Stimulated activated CD4-positive, alpha-beta T cell treated with anti-CD3 and anti-CD28 coated beads, TNF-alpha, amount 100 ng/mL, for 4 hours (primary cell): Measurements from ENCODE around the gene CCDC28A.
"Not testable (repeated sequence)": the region's sequence is repeated elsewhere in the genome, so short reads cannot be mapped to it uniquely, and the experiment has no call there.

Source experiments
- DNase-seq, 3 experiments: peaks; one replicate each; pipeline ENCODE4 v3.0.0-alpha.2; 2020; ENCODE audit warnings: low read depth in 3 of 3

CCDC28A gene

DNA sequence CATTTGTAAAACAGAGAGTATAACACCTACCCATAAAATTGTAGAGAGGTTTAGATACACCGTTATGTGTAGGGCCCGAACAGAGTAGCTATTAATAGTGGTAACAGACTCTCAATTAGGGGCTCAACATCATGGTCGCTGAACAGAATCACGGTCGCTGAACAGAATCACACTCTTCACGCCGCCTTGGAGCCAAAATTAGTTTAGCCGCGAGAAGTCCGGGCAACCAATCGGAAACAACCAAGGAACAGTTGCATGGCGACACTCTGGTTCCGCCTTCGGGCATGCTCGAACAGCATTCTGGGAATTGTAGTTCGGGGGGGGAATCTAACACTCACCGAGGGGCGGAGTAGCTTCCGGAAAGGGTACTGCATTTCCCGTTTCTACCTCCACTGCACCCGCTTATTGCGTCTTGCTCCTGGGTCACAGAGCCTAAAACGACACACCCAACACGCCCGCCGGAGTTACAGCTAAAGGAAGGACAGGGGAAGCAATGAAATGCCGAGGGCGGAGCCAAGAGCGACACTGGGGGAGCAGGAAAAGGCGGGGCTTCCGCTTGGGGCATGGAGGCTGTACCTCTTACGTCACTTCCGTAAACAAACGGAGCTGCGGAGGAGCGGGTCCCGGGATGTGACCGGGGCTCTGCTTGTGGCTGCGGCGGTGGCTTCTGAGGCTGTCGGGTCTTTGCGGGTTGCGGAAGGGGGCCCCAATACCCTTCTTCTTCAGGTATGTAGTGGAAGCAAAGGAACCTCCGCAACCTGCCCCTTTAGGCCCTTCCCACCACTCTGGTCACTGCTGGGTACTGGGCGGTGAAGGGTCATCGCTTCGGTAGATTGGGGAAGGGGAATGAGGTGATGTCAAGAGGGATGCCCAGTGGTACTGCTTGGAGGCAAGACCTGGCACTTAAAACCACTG lies at the start of gene CCDC28A:
CCDC28A (plus strand) TSS at position 593 of the 915 bp plus-strand sequence. CDS start 2,352 bp downstream, outside the sequence.
- DNase-seq = peak; percentile 82 to 85 (median 85)

DNA sequence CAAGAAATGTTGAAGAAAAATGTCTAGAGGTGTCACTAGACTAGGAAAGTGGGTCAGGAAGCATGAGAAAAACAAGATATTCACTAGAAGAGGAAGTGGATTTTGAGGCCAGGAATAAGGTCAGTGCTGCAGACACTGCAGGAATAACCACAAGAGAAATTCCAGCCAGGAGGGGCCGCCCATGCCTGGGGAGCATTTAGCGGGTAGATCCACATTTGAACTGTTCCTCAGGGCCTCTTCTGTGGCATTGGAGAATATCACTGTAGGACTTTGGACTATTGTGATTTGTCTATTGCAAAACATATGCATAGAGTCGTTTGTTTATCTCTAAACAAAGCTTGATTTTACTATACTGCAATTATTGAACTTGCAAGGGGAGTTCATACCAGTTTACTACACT lies 49.6 kb upstream of the CCDC28A start:
- DNase-seq = no peak

DNA sequence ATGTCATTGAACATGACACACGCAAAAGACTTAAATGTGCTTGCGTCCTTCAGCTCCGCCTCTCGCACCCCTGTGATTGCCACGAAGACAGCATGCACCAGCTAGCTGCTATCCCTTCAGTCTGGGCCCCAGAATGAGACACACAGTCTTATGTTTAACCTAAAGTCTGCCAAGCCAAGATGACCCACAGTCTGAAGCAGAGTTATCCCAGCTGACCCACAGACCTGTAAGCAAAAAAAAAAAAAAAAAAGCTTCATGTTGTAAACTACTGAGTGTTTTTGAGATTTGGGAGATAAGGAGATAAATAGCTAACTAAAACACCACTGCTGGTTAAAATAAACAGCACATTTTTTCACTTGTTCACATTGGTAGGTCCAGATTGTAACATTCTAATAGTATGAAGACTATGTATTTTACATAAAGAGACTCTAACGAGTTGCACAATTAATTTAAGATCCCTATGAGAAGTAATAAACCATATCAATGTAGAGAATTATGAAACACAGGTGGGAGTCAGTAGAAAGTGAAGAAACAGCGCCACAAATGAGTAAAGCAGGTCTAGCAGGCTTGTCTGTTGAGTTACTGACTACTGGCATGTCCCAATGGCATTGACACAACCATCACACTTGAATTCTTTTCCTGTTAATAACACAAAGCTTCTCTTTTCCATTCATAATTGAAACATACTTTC lies 47.4 kb upstream of the CCDC28A start:
- DNase-seq = no peak

DNA sequence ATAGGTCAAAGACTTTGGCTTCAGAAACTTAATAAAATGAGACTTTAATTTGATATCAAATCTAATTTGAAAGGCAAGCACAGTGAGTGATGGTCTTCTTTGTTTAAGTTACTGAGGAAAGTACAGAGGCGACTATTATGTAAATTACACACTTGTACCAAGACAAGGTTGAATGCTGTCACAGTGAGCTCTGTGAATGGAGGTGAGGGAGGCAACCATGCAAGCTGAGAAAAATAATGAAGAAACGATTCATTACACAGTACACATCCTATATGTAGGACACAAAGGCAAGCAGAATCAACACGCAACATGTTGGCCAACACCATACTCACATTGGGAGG lies 46.8 kb upstream of the CCDC28A start:
- no peak for DNase-seq

DNA sequence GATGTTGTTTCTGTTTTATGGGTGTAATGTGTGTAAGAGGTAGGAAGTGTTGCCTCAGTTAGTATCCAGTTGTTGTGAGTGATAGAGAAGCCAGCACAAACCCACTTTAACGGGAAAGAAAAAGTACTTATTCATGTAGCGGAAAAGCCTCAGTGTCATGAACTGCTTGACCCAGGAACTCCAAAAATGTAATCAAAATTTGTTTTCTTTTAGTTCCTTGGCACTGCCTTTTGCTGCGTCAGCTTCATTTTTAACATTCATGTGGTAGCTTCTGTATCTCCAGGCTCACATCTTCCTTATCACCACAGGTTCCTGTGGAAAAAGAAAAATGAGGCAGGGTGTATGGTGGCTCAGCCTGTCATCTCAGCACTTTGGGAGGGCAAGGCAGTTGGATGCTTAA lies 46.4 kb upstream of the CCDC28A start:
- no peak for DNase-seq

DNA sequence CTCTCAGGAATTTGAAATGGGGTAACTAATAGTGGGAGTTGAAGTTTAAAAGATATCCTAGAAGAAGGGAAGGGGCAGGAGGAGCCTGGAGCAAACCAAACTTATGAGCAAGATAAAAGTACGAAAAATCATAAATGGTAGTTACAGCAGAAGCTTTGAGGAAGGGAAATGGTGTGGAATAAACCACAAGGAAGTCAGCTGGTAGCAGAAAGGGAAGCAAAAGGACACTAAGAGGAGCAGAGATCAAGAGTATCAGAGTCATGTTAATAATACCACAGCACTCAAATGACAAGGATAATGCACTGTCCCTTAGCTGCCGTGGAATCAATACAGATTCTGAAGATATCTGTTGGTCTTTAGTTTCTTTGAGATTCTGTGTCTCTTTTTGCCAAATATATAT lies 44.9 kb upstream of the CCDC28A start:
- no peak for DNase-seq

DNA sequence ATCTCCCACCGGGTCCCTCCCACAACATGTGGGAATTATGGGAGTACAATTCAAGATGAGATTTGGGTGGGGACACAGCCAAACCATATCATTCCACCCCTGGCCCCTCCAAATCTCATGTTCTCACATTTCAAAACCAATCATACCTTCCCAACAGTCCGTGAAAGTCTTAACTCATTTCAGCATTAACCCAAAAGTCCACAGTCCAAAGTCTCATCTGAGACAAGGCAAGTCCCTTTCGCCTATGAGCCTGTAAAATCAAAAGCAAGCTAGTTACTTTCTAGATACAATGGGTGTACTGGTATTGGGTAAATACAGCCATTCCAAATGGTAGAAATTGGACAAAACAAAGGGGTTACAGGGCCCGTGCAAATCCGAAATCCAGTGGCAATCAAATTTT lies 43.5 kb upstream of the CCDC28A start:
- DNase-seq = not testable (repeated sequence)

DNA sequence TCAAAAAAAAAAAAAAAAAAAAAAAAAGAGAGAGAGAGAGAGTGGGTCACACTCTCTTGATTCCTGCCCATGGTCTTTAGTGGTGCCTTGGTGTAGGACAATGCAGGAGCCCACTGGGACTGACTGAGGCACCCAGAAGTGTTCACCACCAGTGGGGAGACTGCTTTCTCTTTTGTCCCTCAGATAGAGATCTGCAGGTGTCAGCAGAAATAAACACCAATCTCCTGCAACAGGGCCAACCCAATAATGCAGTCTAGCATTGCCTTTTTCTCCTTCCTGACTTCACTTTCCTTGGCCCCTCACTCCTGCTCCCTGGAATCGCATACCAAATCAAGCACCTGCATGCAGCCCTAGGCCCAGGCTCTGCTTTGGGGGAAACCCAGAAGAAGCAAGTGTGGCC lies 39.0 kb upstream of the CCDC28A start:
- DNase-seq = no peak

DNA sequence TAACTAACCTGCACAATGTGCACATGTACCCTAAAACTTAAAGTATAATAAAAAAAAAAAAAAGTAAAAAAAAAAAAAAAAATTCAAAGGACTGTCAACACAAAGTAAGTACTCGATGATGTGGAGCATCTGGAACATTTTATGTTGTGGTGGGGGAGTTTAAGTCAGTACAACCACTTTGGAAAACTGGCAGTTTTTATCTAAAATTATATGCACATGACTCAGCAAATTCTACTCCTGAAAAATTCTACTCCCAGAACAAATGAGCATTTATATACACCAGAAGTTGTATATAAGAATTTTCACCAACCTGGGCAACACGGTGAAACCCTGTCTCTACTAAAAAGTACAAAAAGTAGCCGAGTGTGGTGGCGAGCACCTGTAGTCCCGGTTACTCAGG lies 36.9 kb upstream of the CCDC28A start:
- DNase-seq = no peak

DNA sequence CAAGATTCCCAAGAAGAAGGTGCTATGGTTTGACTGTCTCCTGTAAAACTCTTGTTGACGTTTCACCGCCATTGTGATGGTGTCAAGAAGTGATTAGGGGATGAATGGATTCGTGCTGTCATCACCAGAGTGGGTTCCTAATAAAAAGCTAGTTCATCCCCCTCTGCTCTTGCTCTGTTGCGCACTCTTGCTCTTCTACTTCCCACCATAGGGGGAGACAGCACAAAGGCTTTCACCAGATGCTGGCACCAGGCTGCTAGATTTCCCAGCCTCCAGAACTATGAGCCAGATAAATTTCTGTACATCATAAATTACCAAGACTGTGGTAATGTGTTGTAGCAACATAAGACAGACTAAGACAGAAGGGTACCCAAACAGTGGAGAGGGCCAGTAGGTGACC lies 21.6 kb upstream of the CCDC28A start:
- DNase-seq = no peak

DNA sequence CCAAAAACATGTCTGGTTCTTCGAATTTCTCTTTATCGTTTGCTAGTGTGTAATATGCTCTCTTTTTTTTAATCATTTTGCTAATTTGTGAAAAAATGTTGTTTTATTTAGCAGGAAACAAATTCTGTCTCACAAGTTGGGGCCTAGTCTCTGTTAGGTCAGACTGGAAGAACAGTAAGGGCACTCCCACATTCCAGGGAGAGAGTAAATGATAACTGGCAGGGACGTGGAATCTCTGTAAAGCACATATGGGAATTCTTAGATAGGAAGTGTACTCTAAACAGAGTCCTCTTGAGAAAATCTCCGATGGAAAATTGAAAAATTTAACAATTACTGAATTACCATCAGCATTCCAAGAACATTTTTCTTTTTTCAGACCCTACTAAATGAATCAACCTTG lies 16.4 kb upstream of the CCDC28A start:
- DNase-seq = no peak

DNA sequence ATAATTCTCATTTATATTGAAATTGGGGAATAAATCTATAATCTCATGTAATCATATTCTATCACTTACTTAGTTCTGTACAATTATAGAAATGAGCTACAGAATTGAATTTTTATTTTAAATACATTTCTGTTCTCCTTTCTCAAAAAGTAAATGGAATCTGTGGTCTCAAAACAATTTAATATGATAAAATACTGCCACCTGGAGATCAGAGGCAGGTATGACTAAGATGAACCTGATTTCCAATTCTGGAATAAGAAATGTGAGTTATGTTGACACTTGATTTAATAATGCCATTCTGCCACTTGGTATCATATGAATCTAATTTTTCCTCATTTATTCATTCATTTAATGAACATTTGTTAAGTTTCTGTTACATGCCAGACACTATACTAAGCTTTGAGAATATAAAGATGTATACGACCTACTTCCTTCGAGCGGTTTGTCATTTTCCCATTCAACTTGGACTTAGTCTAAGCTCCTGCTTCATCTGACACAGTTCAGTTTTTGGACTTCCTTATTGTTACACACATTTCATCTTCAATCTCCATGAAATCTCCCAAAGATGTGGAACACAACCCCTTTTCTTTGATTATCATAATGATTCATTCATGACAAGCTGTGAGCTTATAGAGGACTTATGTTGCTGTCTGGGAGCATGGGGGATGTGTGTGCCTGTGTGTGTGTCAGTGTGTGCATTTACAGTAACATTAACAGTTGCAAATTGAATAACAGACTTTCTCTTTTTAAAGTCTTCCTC lies 7.5 kb upstream of the CCDC28A start:
- no peak for DNase-seq

DNA sequence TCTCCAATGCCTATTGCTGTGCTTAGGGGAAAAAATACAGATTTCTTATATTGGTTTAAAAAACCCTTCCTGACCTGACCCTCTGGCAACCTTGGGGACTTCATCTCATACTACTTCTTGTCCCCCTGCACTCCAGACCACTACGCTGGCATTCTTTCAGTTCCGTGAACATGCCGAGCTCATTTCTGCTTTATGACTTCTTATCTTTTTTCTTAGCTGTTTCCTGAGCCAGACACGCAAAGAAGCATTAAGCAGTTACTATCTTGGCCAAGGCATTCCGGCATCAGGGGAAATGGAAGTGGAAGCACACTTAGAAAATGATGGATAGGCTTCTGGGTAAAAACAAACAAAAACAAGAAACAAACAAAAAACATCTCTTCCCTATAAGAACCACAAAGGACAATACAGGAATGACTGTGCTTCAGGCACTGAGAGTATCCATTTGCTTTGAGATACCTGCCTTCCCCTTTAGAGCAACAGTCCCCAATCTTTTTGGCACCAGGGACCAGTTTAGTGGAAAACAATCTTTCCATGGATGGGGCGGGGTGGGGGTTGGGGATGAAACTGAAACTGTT lies 4.4 kb upstream of the CCDC28A start:
- no peak for DNase-seq

DNA sequence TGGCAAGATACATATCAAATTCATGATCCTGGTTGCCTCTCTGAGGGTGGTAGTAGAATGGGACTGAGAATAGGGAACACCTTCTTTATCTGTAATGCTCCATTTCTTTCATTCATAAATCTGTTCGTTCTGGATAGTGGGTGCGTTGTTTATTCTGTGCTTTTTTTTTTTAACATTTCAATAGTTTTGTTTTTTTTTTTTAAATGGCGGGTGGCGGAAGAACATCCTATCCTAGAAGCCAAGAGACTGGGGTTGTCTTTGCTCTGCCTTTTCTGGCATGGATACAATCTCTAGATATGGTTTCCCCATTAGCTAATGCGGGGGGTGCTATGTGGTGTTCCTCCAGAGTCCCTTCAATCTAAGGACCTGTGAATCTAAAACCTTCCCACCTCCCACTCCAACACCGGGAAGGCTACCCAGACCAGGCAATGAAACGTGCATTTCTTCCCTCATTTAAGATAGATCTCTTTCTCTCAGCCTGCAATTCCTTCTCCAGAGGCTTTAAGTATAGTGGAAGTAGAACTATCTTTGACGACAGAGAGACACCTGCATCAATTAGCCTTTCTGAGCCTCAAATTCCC lies 883 bp upstream of the CCDC28A start:
- DNase-seq = no peak

DNA sequence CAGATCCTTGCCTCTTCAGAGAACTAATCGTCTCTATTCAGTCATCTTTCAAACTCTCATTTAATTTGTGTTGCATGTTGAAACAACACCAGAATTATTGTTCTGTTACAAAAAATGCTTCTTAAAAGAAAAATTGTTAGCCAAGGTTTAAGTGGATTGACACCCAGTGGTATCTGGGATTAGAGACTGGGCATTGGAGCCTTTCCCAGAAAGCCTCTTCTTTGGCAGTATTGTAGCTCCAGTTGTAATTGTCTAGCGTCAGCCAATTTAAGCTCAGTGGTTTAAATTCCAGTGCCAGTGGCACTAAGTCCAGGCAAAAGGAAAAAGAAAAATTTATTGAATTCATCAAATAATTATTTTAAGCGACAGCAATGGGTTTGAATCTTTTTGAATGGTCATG lies 801 bp downstream of the CCDC28A start:
- DNase-seq = no peak

DNA sequence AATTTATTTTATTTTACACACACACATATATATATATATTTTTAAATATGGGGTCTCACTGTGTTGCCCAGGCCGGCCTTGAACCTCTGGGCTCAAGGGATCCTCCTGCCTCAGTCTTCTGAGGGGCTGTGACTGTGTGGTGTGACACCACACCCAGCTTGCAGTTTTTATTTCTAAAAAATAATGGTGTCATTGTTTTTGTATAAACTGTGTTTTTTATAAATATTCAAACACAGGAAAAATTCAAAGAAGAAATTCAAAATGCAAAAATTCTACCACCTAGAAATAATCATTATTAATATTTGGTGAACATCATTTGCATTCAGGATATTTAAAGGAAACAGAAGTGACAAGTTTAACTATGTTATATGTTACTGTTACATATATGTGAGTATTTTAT lies 3.1 kb downstream of the CCDC28A start:
- no peak for DNase-seq

DNA sequence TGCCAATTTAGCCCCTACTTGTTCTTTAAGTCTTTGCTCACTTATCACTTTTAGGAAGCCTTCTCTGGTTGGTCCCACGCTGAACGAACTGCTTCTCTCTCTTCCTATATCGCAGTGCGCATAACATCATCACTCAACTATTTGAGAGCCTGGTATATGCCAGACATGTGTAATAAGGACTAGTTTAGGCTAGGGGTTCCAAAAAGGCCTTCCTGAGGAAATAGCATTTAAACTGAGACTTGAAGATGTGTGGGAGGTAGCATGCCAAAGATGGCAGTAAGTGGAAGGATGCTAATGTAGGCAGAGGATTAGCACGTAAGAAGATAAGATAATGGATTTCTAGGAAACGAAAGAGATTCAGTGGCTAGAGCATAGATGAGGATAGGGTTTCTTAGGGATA lies 4.8 kb downstream of the CCDC28A start:
- no peak for DNase-seq

DNA sequence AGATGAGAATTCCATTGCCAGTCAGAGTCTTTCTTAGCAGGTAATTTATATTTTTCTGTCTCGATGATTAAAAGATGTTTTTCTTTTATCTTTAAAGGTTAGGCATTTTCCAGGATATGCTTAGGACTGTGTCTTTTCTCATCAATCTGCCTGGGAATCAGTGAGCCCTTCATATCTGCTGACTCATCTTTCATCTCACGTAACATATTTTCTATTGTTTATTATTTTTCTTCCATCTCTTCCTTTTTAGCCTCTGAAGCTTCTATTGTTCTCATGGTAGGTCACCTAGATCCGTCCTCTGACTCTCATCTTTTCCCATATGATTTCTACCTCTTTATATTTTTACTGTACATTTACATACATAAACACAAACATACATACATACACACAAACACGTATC lies 8.7 kb downstream of the CCDC28A start:
- no peak for DNase-seq

DNA sequence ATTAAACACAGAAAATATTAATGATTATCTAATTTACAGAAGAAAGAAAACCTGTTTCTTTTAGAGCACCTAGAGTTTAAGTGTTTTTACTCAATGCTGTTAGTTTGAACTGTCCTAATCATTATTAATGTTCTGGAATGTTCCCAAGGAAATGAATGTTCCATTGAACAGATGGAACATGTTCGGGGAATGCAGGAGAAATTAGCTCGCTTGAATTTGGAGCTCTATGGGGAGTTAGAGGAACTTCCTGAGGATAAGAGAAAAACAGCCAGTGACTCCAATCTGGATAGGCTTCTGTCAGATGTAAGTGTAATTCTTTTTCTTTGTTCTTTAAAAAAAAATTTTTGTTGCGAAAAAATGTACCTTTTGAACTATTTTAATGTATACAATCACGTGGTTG lies 11.5 kb downstream of the CCDC28A start:
- no peak for DNase-seq

DNA sequence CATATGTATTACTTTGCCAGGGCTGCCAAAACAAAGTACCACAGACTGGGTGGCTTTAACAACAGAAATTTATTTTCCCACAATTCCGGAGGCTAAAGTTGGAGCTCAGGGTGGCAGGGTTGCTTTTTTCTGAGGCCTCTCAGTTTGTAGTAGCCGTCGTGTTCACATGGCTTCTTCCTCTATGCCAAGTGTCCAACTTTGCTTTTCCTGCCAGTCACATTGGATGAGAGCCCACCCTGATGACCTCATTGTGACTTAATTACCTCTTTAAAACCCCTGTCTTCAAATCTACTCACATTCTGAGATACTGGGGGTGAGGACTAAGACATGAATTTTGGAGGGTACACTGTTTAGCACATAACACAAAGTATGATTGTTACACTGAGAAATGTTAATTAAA lies 12.4 kb downstream of the CCDC28A start:
- DNase-seq = no peak

DNA sequence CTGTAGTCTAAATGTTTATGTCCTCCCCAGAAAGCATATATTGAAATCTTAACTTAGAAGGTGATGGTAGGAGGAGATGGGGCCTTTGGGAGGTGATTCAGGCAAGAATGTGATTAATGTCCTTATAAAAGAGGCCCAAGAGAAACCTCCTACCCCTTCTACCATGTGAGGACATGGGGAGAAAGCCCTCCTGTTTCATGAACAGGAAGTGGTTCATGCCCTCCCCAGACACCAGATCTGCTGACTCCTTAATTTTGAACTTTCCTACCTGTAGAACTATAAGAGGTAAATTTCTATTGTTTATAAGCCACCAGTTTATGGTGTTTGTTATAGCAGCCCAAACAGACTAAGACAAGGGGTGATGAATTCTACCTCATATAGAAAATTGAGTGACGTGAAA lies 13.6 kb downstream of the CCDC28A start:
- DNase-seq = no peak
